NCI-H524 treated with DMSO at 0.1 percent for 48 hours (cell line): ENCODE measurements around the gene ARHGEF28.

ENCODE experiments used
- DNase-seq: peaks from one replicate; lab custom pipeline; 2025; lab: John Stamatoyannopoulos, UW

The ARHGEF28 gene

GRCh38 chr5:73906277-73906676, 280.3 kb downstream of the ARHGEF28 start:
- no peak for DNase-seq

GRCh38 chr5:73907164-73907563, 281.2 kb downstream of the ARHGEF28 start:
- no peak for DNase-seq

GRCh38 chr5:73908395-73908794, 282.4 kb downstream of the ARHGEF28 start:
- DNase-seq = no peak

- DNase-seq = no peak
Measured at GRCh38 chr5:73908846-73909245, 282.9 kb downstream of the ARHGEF28 start.

- no peak for DNase-seq
Measured at GRCh38 chr5:73909474-73909873, 283.5 kb downstream of the ARHGEF28 start.

GRCh38 chr5:73911761-73912393, 285.9 kb downstream of the ARHGEF28 start:
- peak; percentile 89 for DNase-seq

GRCh38 chr5:73912821-73913271, 286.9 kb downstream of the ARHGEF28 start:
- DNase-seq = no peak

GRCh38 chr5:73913971-73914370, 288.0 kb downstream of the ARHGEF28 start:
- DNase-seq = no peak

- no peak for DNase-seq
Measured at GRCh38 chr5:73915345-73915744, 289.3 kb downstream of the ARHGEF28 start.

GRCh38 chr5:73917433-73917832, 291.4 kb downstream of the ARHGEF28 start:
- DNase-seq = no peak

- no peak for DNase-seq
Measured at GRCh38 chr5:73917891-73918290, 291.9 kb downstream of the ARHGEF28 start.

GRCh38 chr5:73918791-73919221, 292.8 kb downstream of the ARHGEF28 start:
- DNase-seq = no peak

- DNase-seq = no peak
Measured at GRCh38 chr5:73921741-73922140, 295.7 kb downstream of the ARHGEF28 start.

GRCh38 chr5:73922224-73922623, 296.2 kb downstream of the ARHGEF28 start:
- no peak for DNase-seq

GRCh38 chr5:73922875-73923557, 297.0 kb downstream of the ARHGEF28 start:
- DNase-seq = no peak

GRCh38 chr5:73928476-73929070, 302.6 kb downstream of the ARHGEF28 start:
- DNase-seq = no peak

- no peak for DNase-seq
Measured at GRCh38 chr5:73935719-73936118, 309.7 kb downstream of the ARHGEF28 start.

- no peak for DNase-seq
Measured at GRCh38 chr5:73938280-73938937, 312.4 kb downstream of the ARHGEF28 start.

- no peak for DNase-seq
Measured at GRCh38 chr5:73938938-73939320, 312.9 kb downstream of the ARHGEF28 start.

- no peak for DNase-seq
Measured at GRCh38 chr5:73939557-73939956, 313.6 kb downstream of the ARHGEF28 start.

- no peak for DNase-seq
Measured at GRCh38 chr5:73940026-73940425, 314.0 kb downstream of the ARHGEF28 start.

- no peak for DNase-seq
Measured at GRCh38 chr5:73940801-73941200, 314.8 kb downstream of the ARHGEF28 start.

GRCh38 chr5:73942783-73943182, 316.8 kb downstream of the ARHGEF28 start:
- DNase-seq = no peak
